Fibroblast of lung (primary cell): Measurements from ENCODE around the gene ATP2B1. TPM values are rescaled to one million over a fixed set of nuclear protein-coding genes. Genes with fewer than 3 reads are reported as not detected.

Experiments used
- DNase-seq, 2 donors: peaks; one replicate each; pipeline versions ENCODE4 v3.0.0 to v3.0.0-alpha.2; 2010; ENCODE audit warnings: low read depth in 2 of 2
- H2AFZ ChIP-seq: 2 replicates; pipeline ENCODE4 v1.5.1; 2012; ENCODE audit warnings: low read length, control low read depth, inconsistent platforms
- H3K27ac ChIP-seq: 2 replicates; pipeline ENCODE4 v1.5.1; 2011; ENCODE audit warnings: low read length, control low read depth; ENCODE audit not compliant: insufficient read depth
- H3K27me3 ChIP-seq: 2 replicates; pipeline ENCODE4 v1.5.1; 2011; ENCODE audit warnings: mild to moderate bottlenecking, low read length; ENCODE audit not compliant: control insufficient read depth, insufficient read depth
- H3K36me3 ChIP-seq: 2 replicates; pipeline ENCODE4 v1.5.1; 2011; ENCODE audit warnings: low read length; ENCODE audit not compliant: control insufficient read depth, insufficient read depth
- H3K4me1 ChIP-seq: 2 replicates; pipeline ENCODE4 v1.5.1; 2011; ENCODE audit warnings: low read length; ENCODE audit not compliant: control insufficient read depth, insufficient read depth; ENCODE audit errors: extremely low read depth
- H3K4me2 ChIP-seq: 2 replicates; pipeline ENCODE4 v1.5.1; 2011; ENCODE audit warnings: low read length, control low read depth; ENCODE audit not compliant: insufficient read depth; ENCODE audit errors: extremely low read depth
- H3K4me3 ChIP-seq, 4 experiments: fragments of 200-600 bp in 1 of 4; sonication (generic) in 1 of 4; replicated peaks in 1 of 4; 2 replicates each; pipeline ENCODE4 v1.5.1; 2011 to 2016; ENCODE audit warnings: low read length in 4 of 4, low read depth in 3 of 4, mild to moderate bottlenecking in 3 of 4, control low read depth in 2 of 4, inconsistent platforms in 1 of 4, mixed read lengths in 1 of 4; ENCODE audit not compliant: insufficient read depth in 1 of 4; ENCODE audit errors: control extremely low read depth in 1 of 4
- H3K79me2 ChIP-seq: 2 replicates; pipeline ENCODE4 v1.5.1; 2012; ENCODE audit warnings: mild to moderate bottlenecking, low read length, inconsistent platforms; ENCODE audit not compliant: control insufficient read depth, insufficient read depth
- H3K9ac ChIP-seq: 2 replicates; pipeline ENCODE4 v1.5.1; 2011; ENCODE audit warnings: mild to moderate bottlenecking, low read length, control low read depth; ENCODE audit not compliant: insufficient read depth
- H3K9me3 ChIP-seq: 2 replicates; pipeline ENCODE4 v1.5.1; 2012; ENCODE audit warnings: low read depth, low read length; ENCODE audit not compliant: control insufficient read depth, insufficient read depth
- H4K20me1 ChIP-seq: 2 replicates; pipeline ENCODE4 v1.5.1; 2011; ENCODE audit warnings: low read length; ENCODE audit not compliant: control insufficient read depth, insufficient read depth; ENCODE audit errors: extremely low read depth
- CTCF ChIP-seq, 2 donors: IDR thresholded peaks in 1 of 2; conservative IDR thresholded peaks in 1 of 2; 1 replicate in 1 of 2; 2 replicates in 1 of 2; pipeline ENCODE4 v1.5.1; 2011 to 2012; ENCODE audit warnings: low read length in 2 of 2, control low read depth in 1 of 2, inconsistent platforms in 1 of 2, low read depth in 1 of 2, mild to moderate bottlenecking in 1 of 2
- EZH2 ChIP-seq: IDR thresholded peaks from 2 replicates; pipeline ENCODE4 v1.5.1; 2012; ENCODE audit warnings: low read length, control low read depth, mild to moderate bottlenecking; ENCODE audit errors: missing control alignments
- polyA plus RNA-seq, 2 donors: library from polyadenylated mRNA; depleted of rRNA in 1 of 2; stranded (reverse) in 1 of 2; unstranded in 1 of 2; fragments of >200 nt; gene quantifications; 2 replicates each; pipeline ENCODE4 v1.2.1, GENCODE V29; 2011 to 2012; ENCODE audit warnings: missing spikeins in 1 of 2
- total RNA-seq: library from RNA; depleted of rRNA; stranded (reverse); fragments of >200 nt; gene quantifications from 2 replicates; pipeline ENCODE4 v1.2.1, GENCODE V29; 2014

ATP2B1 gene
- total and polyA plus RNA-seq, 2 donors (not counting 1 experiment from before 2014, with no cell fraction given): 64.3 to 141 TPM

- peak; percentile 96 to 98 for DNase-seq
- Histone ChIP-seq H3K9ac (no peak overlapping the region), H3K4me3 (no peak overlapping the region), H3K4me2 (peak overlapping the region; percentile 1), H3K79me2 (no peaks in the 10 kb centered on the region), H3K27ac (peak overlapping the region; percentile 4), H3K4me1 (peaks cover 11% of the 10 kb centered on the region), H3K36me3 (no peaks in the 10 kb centered on the region), H4K20me1 (no peaks in the 10 kb centered on the region), H3K9me3 (no peaks in the 10 kb centered on the region), H2AFZ (no peak overlapping the region), H3K27me3 (no peaks in the 10 kb centered on the region)
- no peak for TF ChIP-seq CTCF (conservative IDR thresholded peaks at IDR 0.05 in 1 of 2, IDR thresholded peaks at IDR 0.05 in 1 of 2; ENCODE audit: low read depth in 1 of 2, low read length in 2 of 2)
- TF ChIP-seq EZH2: no peak
Observed at GRCh38 chr12:89733579-89734201, 25.1 kb upstream of the ATP2B1 start.

GRCh38 chr12:89732522-89732921 is 23.9 kb upstream of the ATP2B1 start:
- Histone ChIP-seq H3K9me3 (no peaks in the 10 kb centered on the region), H2AFZ (no peak overlapping the region), H3K79me2 (no peaks in the 10 kb centered on the region), H3K4me2 (no peak overlapping the region), H3K4me1 (peaks cover 11% of the 10 kb centered on the region), H3K36me3 (no peaks in the 10 kb centered on the region), H3K27me3 (no peaks in the 10 kb centered on the region), H4K20me1 (no peaks in the 10 kb centered on the region), H3K27ac (peak overlapping the region; percentile 71), H3K9ac (no peak overlapping the region), H3K4me3 (no peak overlapping the region)
- peak in 1 of 2 donors; percentile 58 for DNase-seq
- no peak for TF ChIP-seq CTCF (conservative IDR thresholded peaks at IDR 0.05 in 1 of 2, IDR thresholded peaks at IDR 0.05 in 1 of 2; ENCODE audit: low read depth in 1 of 2, low read length in 2 of 2)
- no peak for TF ChIP-seq EZH2

- Histone ChIP-seq H3K4me1 (peaks cover 11% of the 10 kb centered on the region), H2AFZ (no peak overlapping the region), H3K4me2 (no peak overlapping the region), H3K27ac (peak overlapping the region; percentile 71), H3K9me3 (no peaks in the 10 kb centered on the region), H3K27me3 (no peaks in the 10 kb centered on the region), H3K9ac (no peak overlapping the region), H3K79me2 (no peaks in the 10 kb centered on the region), H3K36me3 (no peaks in the 10 kb centered on the region), H4K20me1 (no peaks in the 10 kb centered on the region), H3K4me3 (no peak overlapping the region)
- peak; percentile 58 to 89 for DNase-seq
- TF ChIP-seq CTCF (conservative IDR thresholded peaks at IDR 0.05 in 1 of 2, IDR thresholded peaks at IDR 0.05 in 1 of 2; ENCODE audit: low read depth in 1 of 2, low read length in 2 of 2) (no peak), EZH2 (no peak)
Observed at GRCh38 chr12:89731614-89732013, 23.0 kb upstream of the ATP2B1 start.
